Stimulated activated CD8-positive, alpha-beta memory T cell treated with anti-CD3 and anti-CD28 coated beads, Interleukin-7, amount 100 ng/mL, for 4 hours (primary cell): ENCODE measurements around the gene HOXA5.

ENCODE experiments used
- DNase-seq, 2 donors: peaks; one replicate each; pipeline ENCODE4 v3.0.0-alpha.2; 2020; ENCODE audit warnings: low read depth in 2 of 2

Gene HOXA5

GRCh38 chr7:27119412-27119911 is 24.0 kb downstream of the HOXA5 start:
- DNase-seq: no peak

- DNase-seq: no peak
Measured at GRCh38 chr7:27118580-27118979, 24.9 kb downstream of the HOXA5 start.

- DNase-seq: no peak
Measured at GRCh38 chr7:27117887-27118491, 25.5 kb downstream of the HOXA5 start.

- DNase-seq: no peak
Measured at GRCh38 chr7:27116962-27117886, 26.3 kb downstream of the HOXA5 start.

- DNase-seq: no peak
Measured at GRCh38 chr7:27116031-27116961, 27.2 kb downstream of the HOXA5 start.

GRCh38 chr7:27115221-27116026 is 28.1 kb downstream of the HOXA5 start:
- no peak for DNase-seq

- DNase-seq: no peak
Measured at GRCh38 chr7:27114881-27115220, 28.6 kb downstream of the HOXA5 start.

- DNase-seq: no peak
Measured at GRCh38 chr7:27113991-27114769, 29.3 kb downstream of the HOXA5 start.

- DNase-seq: no peak
Measured at GRCh38 chr7:27112955-27113949, 30.2 kb downstream of the HOXA5 start.

GRCh38 chr7:27112361-27112760 is 31.1 kb downstream of the HOXA5 start:
- DNase-seq: no peak

- no peak for DNase-seq
Measured at GRCh38 chr7:27111751-27112277, 31.7 kb downstream of the HOXA5 start.

GRCh38 chr7:27111042-27111750 is 32.3 kb downstream of the HOXA5 start:
- DNase-seq: no peak

- no peak for DNase-seq
Measured at GRCh38 chr7:27110186-27111031, 33.1 kb downstream of the HOXA5 start.

- DNase-seq: no peak
Measured at GRCh38 chr7:27109466-27110185, 33.9 kb downstream of the HOXA5 start.

GRCh38 chr7:27108390-27109127 is 34.9 kb downstream of the HOXA5 start:
- DNase-seq: no peak
